ENCODE data around the gene MANSC1.
A peak's percentile ranks its signal among the peaks of the same experiment; 100 is the strongest.
"Not testable (repeated sequence)": the region's sequence is repeated elsewhere in the genome, so short reads cannot be mapped to it uniquely, and the experiment has no call there.

The MANSC1 gene

GRCh38 chr12:12353807-12354206 lies 3.8 kb upstream of the MANSC1 start:
- H3K27ac ChIP-seq, result no peak overlapping the region
- TF ChIP-seq ZFX (IDR thresholded peaks at IDR 0.05) (no peak), CTCF (conservative IDR thresholded peaks at IDR 0.05) (no peak)

DNA sequence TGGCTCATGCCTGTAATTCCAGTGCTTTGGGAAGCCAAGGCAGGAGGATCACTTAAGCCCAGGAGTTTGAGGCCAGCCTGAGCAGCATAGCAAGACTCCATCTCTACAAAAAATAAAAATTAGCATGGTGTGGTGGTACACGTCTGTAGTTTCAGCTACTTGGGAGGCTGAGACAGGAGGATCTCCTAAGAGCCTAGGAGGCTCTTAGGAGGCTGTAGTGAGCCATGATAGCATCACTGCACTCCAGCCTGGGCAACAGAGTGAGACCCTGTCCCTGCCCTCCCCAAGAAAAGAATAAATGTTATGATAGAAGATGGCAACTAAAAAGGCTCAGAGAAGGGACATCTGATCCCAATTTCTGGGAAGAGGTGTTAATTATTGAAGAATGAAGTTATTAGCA lies 3.2 kb upstream of the MANSC1 start:
- no peak for TF ChIP-seq CTCF (conservative IDR thresholded peaks at IDR 0.05)
- no peak for TF ChIP-seq ZFX (IDR thresholded peaks at IDR 0.05)
- no peak overlapping the region for H3K27ac ChIP-seq

DNA sequence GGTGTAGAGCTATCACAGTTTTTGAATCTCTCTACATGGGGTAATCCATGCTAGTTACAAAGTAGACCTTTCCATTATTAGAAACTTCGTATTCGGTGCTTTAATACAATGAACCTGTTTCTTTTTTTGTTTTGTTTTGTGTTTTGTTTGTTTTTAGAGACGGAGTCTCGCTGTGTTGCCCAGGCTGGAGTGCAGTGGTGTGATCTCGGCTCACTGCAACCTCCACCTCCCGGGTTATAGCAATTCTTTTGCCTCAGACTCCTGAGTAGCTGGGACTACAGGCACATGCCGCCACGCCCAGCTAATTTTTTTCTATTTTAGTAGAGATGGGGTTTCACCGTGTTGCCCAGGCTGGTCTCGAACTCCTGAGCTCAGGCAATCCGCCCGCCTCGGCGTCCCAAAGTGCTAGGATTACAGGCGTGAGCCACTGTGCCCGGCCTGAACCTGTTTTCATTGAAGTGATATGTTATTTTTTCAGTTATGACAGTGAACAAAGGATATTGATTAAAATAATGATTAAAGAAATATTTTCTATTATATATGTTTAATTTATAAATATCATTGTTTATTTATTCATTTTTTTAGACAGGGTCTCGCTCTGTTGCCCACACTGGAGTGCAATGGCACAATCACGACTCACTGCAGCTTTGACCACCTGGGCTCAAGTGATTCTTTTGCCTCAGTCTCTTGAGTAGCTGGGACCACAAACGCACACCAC lies 1.6 kb upstream of the MANSC1 start:
- H3K27ac ChIP-seq, result not testable (repeated sequence)

DNA sequence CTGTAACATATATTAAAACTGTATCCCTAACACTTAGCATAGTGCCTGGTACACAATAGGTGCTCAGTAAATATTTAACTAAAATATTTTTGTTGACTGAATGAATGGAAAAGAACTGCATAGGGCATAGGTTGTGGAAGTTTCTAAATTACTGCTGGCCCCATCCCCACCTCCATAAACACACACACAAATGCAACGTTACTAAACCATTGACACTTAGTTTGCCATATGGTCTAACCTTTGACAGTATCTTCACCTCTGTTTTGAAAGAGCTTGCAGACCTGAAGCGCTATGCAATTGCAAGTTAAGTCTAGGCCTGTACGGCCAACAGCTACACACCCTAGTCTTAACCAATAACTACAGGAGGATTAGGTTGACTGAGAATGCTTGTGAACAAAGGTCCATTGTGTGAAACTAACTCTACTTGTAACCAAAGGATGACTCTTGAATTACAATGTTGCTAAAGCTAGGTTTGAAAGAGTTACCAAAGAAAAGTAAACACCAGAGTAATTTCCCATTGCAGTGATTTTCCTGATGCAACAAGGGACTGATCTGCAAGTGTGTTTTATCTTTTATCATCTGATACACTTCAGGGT lies 924 bp upstream of the MANSC1 start:
- TF ChIP-seq CTCF (conservative IDR thresholded peaks at IDR 0.05) (no peak), ZFX (IDR thresholded peaks at IDR 0.05) (no peak)
- peak overlapping the region; percentile 87 for H3K27ac ChIP-seq

GRCh38 chr12:12338527-12339168 lies 11.4 kb downstream of the MANSC1 start:
- no peak for TF ChIP-seq CTCF (conservative IDR thresholded peaks at IDR 0.05)
- TF ChIP-seq ZFX (IDR thresholded peaks at IDR 0.05), result no peak
- no peak overlapping the region for H3K27ac ChIP-seq

DNA sequence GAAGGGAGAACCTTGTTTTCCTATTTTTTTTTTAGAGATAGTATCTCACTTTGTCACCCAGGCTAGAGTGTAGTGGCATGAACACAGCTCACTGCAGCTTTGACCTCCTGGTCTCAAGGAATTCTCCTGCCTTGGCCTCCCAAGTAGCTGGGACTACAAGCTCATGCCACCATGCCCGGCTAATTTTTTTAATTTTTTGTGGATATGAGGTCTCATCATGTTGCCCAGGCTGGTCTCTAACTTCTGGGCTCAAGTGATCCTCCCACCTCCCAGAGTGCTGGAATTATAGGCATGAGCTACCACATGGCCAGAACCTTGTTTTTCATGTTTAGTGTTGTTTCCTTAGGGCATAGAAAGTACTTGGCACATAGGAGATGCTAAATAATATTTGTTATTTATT lies 13.5 kb downstream of the MANSC1 start:
- no peak overlapping the region for H3K27ac ChIP-seq
- TF ChIP-seq ZFX (IDR thresholded peaks at IDR 0.05) (no peak), CTCF (conservative IDR thresholded peaks at IDR 0.05) (no peak)

DNA sequence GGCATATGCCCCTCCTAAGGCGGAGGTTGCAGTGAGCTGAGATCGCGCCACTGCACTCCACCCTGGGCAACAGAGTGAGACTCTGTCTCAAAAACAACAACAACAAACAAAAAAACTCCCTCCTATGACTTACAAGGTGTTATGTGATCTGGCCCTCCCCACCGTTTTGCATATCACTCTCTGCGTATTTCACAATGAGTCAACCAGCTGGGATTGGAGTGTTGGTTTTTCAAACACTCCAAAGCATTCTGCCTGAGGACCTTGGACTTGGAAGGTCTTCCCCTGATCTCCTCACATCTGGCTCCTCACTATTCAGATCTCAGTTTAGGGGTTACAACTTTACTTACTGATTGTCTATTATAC lies 14.0 kb downstream of the MANSC1 start:
- TF ChIP-seq CTCF (conservative IDR thresholded peaks at IDR 0.05), result no peak
- TF ChIP-seq ZFX (IDR thresholded peaks at IDR 0.05), result no peak
- no peak overlapping the region for H3K27ac ChIP-seq
